ENCODE measurements around the gene CDH11.

CDH11 gene, protein sequence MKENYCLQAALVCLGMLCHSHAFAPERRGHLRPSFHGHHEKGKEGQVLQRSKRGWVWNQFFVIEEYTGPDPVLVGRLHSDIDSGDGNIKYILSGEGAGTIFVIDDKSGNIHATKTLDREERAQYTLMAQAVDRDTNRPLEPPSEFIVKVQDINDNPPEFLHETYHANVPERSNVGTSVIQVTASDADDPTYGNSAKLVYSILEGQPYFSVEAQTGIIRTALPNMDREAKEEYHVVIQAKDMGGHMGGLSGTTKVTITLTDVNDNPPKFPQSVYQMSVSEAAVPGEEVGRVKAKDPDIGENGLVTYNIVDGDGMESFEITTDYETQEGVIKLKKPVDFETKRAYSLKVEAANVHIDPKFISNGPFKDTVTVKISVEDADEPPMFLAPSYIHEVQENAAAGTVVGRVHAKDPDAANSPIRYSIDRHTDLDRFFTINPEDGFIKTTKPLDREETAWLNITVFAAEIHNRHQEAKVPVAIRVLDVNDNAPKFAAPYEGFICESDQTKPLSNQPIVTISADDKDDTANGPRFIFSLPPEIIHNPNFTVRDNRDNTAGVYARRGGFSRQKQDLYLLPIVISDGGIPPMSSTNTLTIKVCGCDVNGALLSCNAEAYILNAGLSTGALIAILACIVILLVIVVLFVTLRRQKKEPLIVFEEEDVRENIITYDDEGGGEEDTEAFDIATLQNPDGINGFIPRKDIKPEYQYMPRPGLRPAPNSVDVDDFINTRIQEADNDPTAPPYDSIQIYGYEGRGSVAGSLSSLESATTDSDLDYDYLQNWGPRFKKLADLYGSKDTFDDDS

DNA sequence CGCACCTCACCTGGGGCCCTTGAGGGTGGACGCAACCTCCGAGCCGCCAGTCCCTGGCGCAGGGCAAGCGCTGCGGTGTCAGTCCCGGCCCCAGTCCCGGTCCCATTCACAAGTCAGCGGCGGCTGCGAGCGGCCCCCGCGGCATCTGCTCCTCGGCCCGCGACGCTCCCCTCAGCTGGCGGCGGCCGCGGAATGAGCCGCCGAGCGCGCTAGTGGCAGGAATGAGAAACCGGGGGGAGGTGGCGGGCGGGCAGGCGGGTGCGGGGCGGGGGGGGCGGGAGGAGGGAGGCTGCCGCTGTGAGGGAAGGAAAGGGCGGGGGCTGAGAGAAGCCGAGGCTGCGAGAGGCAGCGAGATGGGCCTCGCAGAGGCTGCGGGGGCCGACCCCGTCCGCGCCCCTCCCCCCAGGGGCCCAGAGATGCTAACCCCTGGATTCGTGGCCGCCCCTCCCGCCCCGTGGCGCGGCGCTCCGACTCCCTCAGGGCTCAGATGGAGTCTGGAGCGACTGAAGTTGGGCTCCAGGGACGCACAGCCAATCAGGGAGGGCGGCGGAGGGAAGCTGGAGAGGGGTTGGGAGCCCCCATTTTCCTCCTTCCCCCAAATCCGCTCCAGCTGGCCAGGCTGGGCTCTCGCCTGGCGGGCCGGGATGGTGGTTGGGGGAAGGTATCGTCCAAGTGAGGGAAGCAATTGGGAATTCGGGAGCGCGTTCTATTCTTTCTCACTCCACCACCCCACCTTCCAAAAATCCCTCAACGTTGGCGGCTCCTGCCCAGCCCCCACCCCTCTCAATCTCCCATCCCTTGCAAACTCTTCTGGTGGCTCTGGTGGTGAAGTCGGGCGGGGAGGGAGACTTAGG, at the start of gene CDH11:
Gene CDH11 (minus strand): TSS at position 194 of the 854 bp plus-strand sequence. CDS start 117,194 bp downstream, outside the sequence.
- H3K27me3 ChIP-seq (ENCODE audit: insufficient read depth, low read length) = peaks cover 57% of the 10 kb centered on the region
- H3K4me1 ChIP-seq (ENCODE audit: insufficient read depth, low read length) = peaks cover 26% of the 10 kb centered on the region
- H3K4me3 ChIP-seq (ENCODE audit: low read length) = peak within 1 kb of the TSS; percentile 48
- H3K9me3 ChIP-seq (ENCODE audit: low read length) = no peaks in the 10 kb centered on the region
- H2AFZ ChIP-seq (ENCODE audit: low read depth, low read length) = peak within 1 kb of the TSS; percentile 80
- no peaks in the 10 kb centered on the region for H3K36me3 ChIP-seq (ENCODE audit: insufficient read depth, low read length)

GRCh38 chr16:65154321-65154720, 32.5 kb upstream of the CDH11 start:
- H3K27me3 ChIP-seq (ENCODE audit: insufficient read depth, low read length) = no peaks in the 10 kb centered on the region
- peaks cover 2% of the 10 kb centered on the region for H3K4me1 ChIP-seq (ENCODE audit: insufficient read depth, low read length)
- no peak overlapping the region for H3K4me3 ChIP-seq (ENCODE audit: low read length)
- no peak overlapping the region for H2AFZ ChIP-seq (ENCODE audit: low read depth, low read length)
- no peaks in the 10 kb centered on the region for H3K36me3 ChIP-seq (ENCODE audit: insufficient read depth, low read length)
- no peaks in the 10 kb centered on the region for H3K9me3 ChIP-seq (ENCODE audit: low read length)

DNA sequence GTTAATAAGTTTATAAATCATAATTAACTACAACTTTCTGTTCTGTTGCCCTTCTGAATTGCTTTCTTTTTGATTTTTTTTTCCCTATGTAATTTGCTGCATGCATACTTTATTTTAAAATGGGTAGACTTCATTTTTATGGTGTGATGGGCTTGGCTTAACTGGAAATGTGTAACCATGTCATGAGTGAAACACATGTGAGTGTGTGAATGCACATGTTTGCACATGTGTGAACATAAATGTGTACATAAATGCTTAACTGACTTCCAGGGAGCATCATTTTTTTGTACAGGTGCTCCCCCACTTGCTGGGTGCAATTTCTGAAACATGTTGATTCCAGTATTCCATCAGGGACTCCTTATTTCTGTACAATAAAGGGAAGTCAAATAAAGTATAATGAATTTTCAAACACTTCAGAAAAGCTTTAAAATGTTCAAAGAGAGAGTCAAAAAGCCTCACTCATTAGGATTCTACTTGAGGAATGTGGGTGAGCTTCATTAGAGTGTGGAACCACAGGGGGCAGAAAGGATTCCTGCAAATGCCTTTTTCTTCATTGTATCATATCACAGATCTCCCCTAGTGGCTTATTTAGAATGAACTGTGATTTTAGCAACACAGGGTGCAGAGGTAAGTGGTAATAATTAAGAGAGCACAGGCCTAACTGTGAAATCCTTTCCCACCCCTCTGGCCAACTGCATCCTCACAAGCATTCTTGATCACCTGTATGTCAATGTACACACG, 31.7 kb upstream of the CDH11 start:
- Histone ChIP-seq H3K4me1 (ENCODE audit: insufficient read depth, low read length) (peaks cover 2% of the 10 kb centered on the region), H3K36me3 (ENCODE audit: insufficient read depth, low read length) (no peaks in the 10 kb centered on the region), H2AFZ (ENCODE audit: low read depth, low read length) (no peak overlapping the region), H3K9me3 (ENCODE audit: low read length) (no peaks in the 10 kb centered on the region), H3K27me3 (ENCODE audit: insufficient read depth, low read length) (no peaks in the 10 kb centered on the region), H3K4me3 (ENCODE audit: low read length) (no peak overlapping the region)

DNA sequence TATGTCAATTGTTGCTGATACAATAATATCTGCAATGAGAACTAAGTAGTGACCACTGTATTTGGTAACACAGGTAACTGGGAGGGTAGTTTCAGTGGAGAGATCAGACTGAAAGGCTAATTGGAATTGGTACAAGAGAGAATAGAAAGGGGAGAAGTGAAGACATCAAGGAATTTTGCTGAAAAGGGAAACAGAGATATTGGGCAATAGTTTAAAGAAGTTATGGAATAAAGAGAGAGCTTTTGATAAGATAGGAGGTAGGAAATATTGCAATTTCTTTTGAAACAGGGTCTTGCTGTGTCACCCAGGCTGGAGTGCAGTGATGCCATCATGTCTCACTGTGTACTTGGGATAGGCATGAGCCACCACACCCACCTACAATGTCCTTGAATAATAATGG, 26.9 kb upstream of the CDH11 start:
- Histone ChIP-seq H2AFZ (ENCODE audit: low read depth, low read length) (no peak overlapping the region), H3K36me3 (ENCODE audit: insufficient read depth, low read length) (no peaks in the 10 kb centered on the region), H3K9me3 (ENCODE audit: low read length) (no peaks in the 10 kb centered on the region), H3K27me3 (ENCODE audit: insufficient read depth, low read length) (no peaks in the 10 kb centered on the region), H3K4me3 (ENCODE audit: low read length) (no peak overlapping the region), H3K4me1 (ENCODE audit: insufficient read depth, low read length) (no peaks in the 10 kb centered on the region)

DNA sequence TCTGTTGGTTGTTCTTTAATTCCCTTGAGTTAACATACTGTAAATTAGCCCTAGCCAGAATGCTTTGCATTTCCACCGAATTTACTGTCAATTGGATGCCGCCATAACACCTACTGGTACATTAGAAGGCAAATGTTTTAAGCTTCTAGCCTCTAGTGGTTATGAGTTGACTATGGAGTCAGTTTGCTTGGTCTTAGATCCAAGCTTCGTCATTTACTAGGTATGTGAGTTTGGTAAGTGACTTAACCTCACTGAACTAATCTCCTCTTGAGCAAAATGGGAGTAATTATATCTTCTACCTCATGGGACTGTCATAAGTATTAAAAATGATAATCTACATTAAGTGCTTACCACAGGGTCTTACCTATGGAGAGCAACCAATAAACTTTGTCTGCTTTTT, 20.4 kb upstream of the CDH11 start:
- no peaks in the 10 kb centered on the region for H3K4me1 ChIP-seq (ENCODE audit: insufficient read depth, low read length)
- H2AFZ ChIP-seq (ENCODE audit: low read depth, low read length) = no peak overlapping the region
- H3K36me3 ChIP-seq (ENCODE audit: insufficient read depth, low read length) = no peaks in the 10 kb centered on the region
- H3K9me3 ChIP-seq (ENCODE audit: low read length) = no peaks in the 10 kb centered on the region
- H3K4me3 ChIP-seq (ENCODE audit: low read length) = no peak overlapping the region
- no peaks in the 10 kb centered on the region for H3K27me3 ChIP-seq (ENCODE audit: insufficient read depth, low read length)

GRCh38 chr16:65136681-65137080, 14.8 kb upstream of the CDH11 start:
- Histone ChIP-seq H3K27me3 (ENCODE audit: insufficient read depth, low read length) (no peaks in the 10 kb centered on the region), H2AFZ (ENCODE audit: low read depth, low read length) (no peak overlapping the region), H3K9me3 (ENCODE audit: low read length) (no peaks in the 10 kb centered on the region), H3K4me1 (ENCODE audit: insufficient read depth, low read length) (no peaks in the 10 kb centered on the region), H3K4me3 (ENCODE audit: low read length) (no peak overlapping the region), H3K36me3 (ENCODE audit: insufficient read depth, low read length) (no peaks in the 10 kb centered on the region)

GRCh38 chr16:65126845-65127624, 5.2 kb upstream of the CDH11 start:
- H3K9me3 ChIP-seq (ENCODE audit: low read length) = no peaks in the 10 kb centered on the region
- H3K4me1 ChIP-seq (ENCODE audit: insufficient read depth, low read length) = peaks cover 7% of the 10 kb centered on the region
- H3K36me3 ChIP-seq (ENCODE audit: insufficient read depth, low read length) = no peaks in the 10 kb centered on the region
- H3K27me3 ChIP-seq (ENCODE audit: insufficient read depth, low read length) = peaks cover 32% of the 10 kb centered on the region
- no peak overlapping the region for H2AFZ ChIP-seq (ENCODE audit: low read depth, low read length)
- H3K4me3 ChIP-seq (ENCODE audit: low read length) = no peak overlapping the region

DNA sequence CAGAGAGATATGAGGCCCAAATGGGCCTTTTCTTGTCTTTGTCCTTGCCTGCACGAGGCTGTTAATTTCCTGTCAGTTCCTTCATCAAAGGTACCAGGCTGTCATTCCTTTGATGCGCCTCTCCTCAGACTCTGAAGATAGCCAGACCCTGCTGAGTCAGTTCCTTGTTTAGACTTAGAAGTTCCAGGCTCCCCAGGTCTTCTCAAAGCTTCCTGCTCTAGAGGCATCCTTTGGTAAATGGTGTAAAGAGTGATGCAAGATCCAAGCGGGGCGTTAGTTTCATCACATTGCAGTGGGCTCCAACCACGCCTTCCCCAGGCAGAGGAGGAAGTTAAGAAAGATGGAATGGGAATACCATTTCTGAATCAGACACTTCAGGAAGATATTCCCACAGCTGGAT, 4.0 kb upstream of the CDH11 start:
- Histone ChIP-seq H3K4me3 (ENCODE audit: low read length) (no peak overlapping the region), H3K27me3 (ENCODE audit: insufficient read depth, low read length) (peaks cover 41% of the 10 kb centered on the region), H3K4me1 (ENCODE audit: insufficient read depth, low read length) (peaks cover 16% of the 10 kb centered on the region), H3K36me3 (ENCODE audit: insufficient read depth, low read length) (no peaks in the 10 kb centered on the region), H3K9me3 (ENCODE audit: low read length) (no peaks in the 10 kb centered on the region), H2AFZ (ENCODE audit: low read depth, low read length) (no peak overlapping the region)

GRCh38 chr16:65125322-65125721, 3.5 kb upstream of the CDH11 start:
- no peaks in the 10 kb centered on the region for H3K9me3 ChIP-seq (ENCODE audit: low read length)
- H3K4me3 ChIP-seq (ENCODE audit: low read length) = no peak overlapping the region
- H2AFZ ChIP-seq (ENCODE audit: low read depth, low read length) = no peak overlapping the region
- H3K4me1 ChIP-seq (ENCODE audit: insufficient read depth, low read length) = peaks cover 22% of the 10 kb centered on the region
- H3K36me3 ChIP-seq (ENCODE audit: insufficient read depth, low read length) = no peaks in the 10 kb centered on the region
- H3K27me3 ChIP-seq (ENCODE audit: insufficient read depth, low read length) = peaks cover 47% of the 10 kb centered on the region

GRCh38 chr16:65124596-65124995, 2.7 kb upstream of the CDH11 start:
- no peaks in the 10 kb centered on the region for H3K36me3 ChIP-seq (ENCODE audit: insufficient read depth, low read length)
- H3K4me1 ChIP-seq (ENCODE audit: insufficient read depth, low read length) = peaks cover 22% of the 10 kb centered on the region
- no peaks in the 10 kb centered on the region for H3K9me3 ChIP-seq (ENCODE audit: low read length)
- H2AFZ ChIP-seq (ENCODE audit: low read depth, low read length) = no peak overlapping the region
- peaks cover 54% of the 10 kb centered on the region for H3K27me3 ChIP-seq (ENCODE audit: insufficient read depth, low read length)
- H3K4me3 ChIP-seq (ENCODE audit: low read length) = no peak overlapping the region

- Histone ChIP-seq H3K4me1 (ENCODE audit: insufficient read depth, low read length) (peaks cover 22% of the 10 kb centered on the region), H3K27me3 (ENCODE audit: insufficient read depth, low read length) (peaks cover 57% of the 10 kb centered on the region), H2AFZ (ENCODE audit: low read depth, low read length) (no peak overlapping the region), H3K9me3 (ENCODE audit: low read length) (no peaks in the 10 kb centered on the region), H3K36me3 (ENCODE audit: insufficient read depth, low read length) (no peaks in the 10 kb centered on the region), H3K4me3 (ENCODE audit: low read length) (no peak overlapping the region)
Observed at GRCh38 chr16:65124212-65124548, 2.3 kb upstream of the CDH11 start.
